K562 (cell line): ENCODE results near the gene SPATA45. TPM values are rescaled to one million over a fixed set of nuclear protein-coding genes. Genes with fewer than 3 reads are reported as not detected.

Experiments
- CGGBP1 ChIP-seq: fragments of 250-450 bp; sonication (Bioruptor Pico); IDR thresholded peaks from 2 replicates; pipeline ENCODE4 v1.9.0; 2021; ENCODE audit warnings: mild to moderate bottlenecking
- CHCHD3 ChIP-seq: fragments of 250-450 bp; sonication (Bioruptor Pico); IDR thresholded peaks from 2 replicates; pipeline ENCODE4 v2.1.2; 2022; ENCODE audit warnings: mild to moderate bottlenecking
- CREM ChIP-seq: IDR thresholded peaks from 2 replicates; pipeline ENCODE4 v1.6.1; 2014; ENCODE audit warnings: antibody characterized with exemption, low read depth
- DIDO1 ChIP-seq: fragments of 450-650 bp; IDR thresholded peaks from 2 replicates; pipeline ENCODE4 v1.6.1; 2016; ENCODE audit warnings: low read depth, missing biosample characterization, missing genetic modification characterization
- DNMT1 ChIP-seq: fragments of 450-650 bp; IDR thresholded peaks from 2 replicates; pipeline ENCODE4 v1.6.1; 2016; ENCODE audit warnings: antibody characterized with exemption, mild to moderate bottlenecking
- E4F1 ChIP-seq: fragments of 250-450 bp; sonication (Bioruptor Pico); IDR thresholded peaks from 2 replicates; pipeline ENCODE4 v1.5.0; 2021; ENCODE audit warnings: mild to moderate bottlenecking, borderline replicate concordance
- GABPB1 ChIP-seq: sonication (generic); formaldehyde crosslinking; IDR thresholded peaks from 2 replicates; pipeline ENCODE4 v1.8.0; 2022; ENCODE audit warnings: mild to moderate bottlenecking, missing genetic modification reagents
- GATA2 ChIP-seq: sonication (generic); formaldehyde crosslinking; IDR thresholded peaks from 2 replicates; pipeline ENCODE4 v1.4.0; 2020; ENCODE audit warnings: mild to moderate bottlenecking, missing genetic modification reagents
- HMGN3 ChIP-seq: IDR thresholded peaks from 2 replicates; pipeline ENCODE4 v1.6.1; 2011; ENCODE audit warnings: borderline replicate concordance, low read depth, mild to moderate bottlenecking, mixed read lengths, low read length; ENCODE audit not compliant: insufficient read length; ENCODE audit errors: extremely low read depth
- JUN ChIP-seq, 2 experiments: sonication (generic) in 1 of 2; formaldehyde crosslinking in 1 of 2; IDR thresholded peaks; 2 replicates each; pipeline versions ENCODE4 v1.6.1 to v1.8.0; 2012 to 2022; ENCODE audit warnings: borderline replicate concordance in 2 of 2, mild to moderate bottlenecking in 2 of 2, improper control_type of control experiment in 1 of 2, low read depth in 1 of 2, low read length in 1 of 2, missing genetic modification reagents in 1 of 2
- KDM4B ChIP-seq, 2 experiments: fragments of 450-650 bp in 1 of 2; sonication (generic) in 1 of 2; IDR thresholded peaks; 2 replicates each; pipeline ENCODE4 v1.6.1; 2016 to 2017; ENCODE audit warnings: borderline replicate concordance in 2 of 2, antibody characterized with exemption in 1 of 2, low read depth in 1 of 2, mild to moderate bottlenecking in 1 of 2
- MEIS2 ChIP-seq: fragments of 450-650 bp; IDR thresholded peaks from 2 replicates; pipeline ENCODE4 v1.6.1; 2014; ENCODE audit warnings: mild to moderate bottlenecking; ENCODE audit not compliant: partially characterized antibody
- NCOA4 ChIP-seq: fragments of 450-650 bp; IDR thresholded peaks from 2 replicates; pipeline ENCODE4 v1.6.1; 2018; ENCODE audit warnings: mild to moderate bottlenecking; ENCODE audit not compliant: partially characterized antibody
- NCOA6 ChIP-seq: fragments of 450-650 bp; IDR thresholded peaks from 2 replicates; pipeline ENCODE4 v1.6.1; 2017; ENCODE audit warnings: mild to moderate bottlenecking
- RNF2 ChIP-seq: sonication (generic); IDR thresholded peaks from 2 replicates; pipeline ENCODE4 v1.6.1; 2016
- SNRNP70 ChIP-seq: fragments of 200-400 bp; formaldehyde crosslinking; optimal IDR thresholded peaks from 2 replicates; pipeline ENCODE3; 2017; ENCODE audit warnings: low read depth, low read length
- TBP ChIP-seq: optimal IDR thresholded peaks from 2 replicates; pipeline ENCODE3; 2011; ENCODE audit warnings: low read depth, low read length, improper control_type of control experiment
- USF1 ChIP-seq: sonication (generic); formaldehyde crosslinking; IDR thresholded peaks from 2 replicates; pipeline ENCODE4 v1.9.0; 2022; ENCODE audit warnings: mild to moderate bottlenecking, missing genetic modification reagents
- ZFP36 ChIP-seq: fragments of 150-350 bp; IDR thresholded peaks from 2 replicates; pipeline ENCODE4 v1.6.1; 2018; ENCODE audit warnings: low read length, low read depth; ENCODE audit not compliant: partially characterized antibody
- ZNF263 ChIP-seq: sonication (generic); formaldehyde crosslinking; IDR thresholded peaks from 2 replicates; pipeline ENCODE4 v1.8.0; 2022; ENCODE audit warnings: mild to moderate bottlenecking, missing genetic modification reagents, borderline replicate concordance
- ZNF717 ChIP-seq: fragments of 250-450 bp; sonication (Bioruptor Pico); IDR thresholded peaks from 2 replicates; pipeline ENCODE4 v1.5.0; 2021
- ZNF740 ChIP-seq, 3 experiments: fragments of 200-800 bp in 1 of 3; sonication (Bioruptor generic) in 1 of 3; sonication (generic) in 1 of 3; formaldehyde crosslinking in 1 of 3; IDR thresholded peaks; 2 replicates each; pipeline versions ENCODE4 v1.6.1 to v1.8.0; 2016 to 2022; ENCODE audit warnings: mild to moderate bottlenecking in 2 of 3, missing compliant biosample characterization in 2 of 3, missing genetic modification characterization in 2 of 3, missing genetic modification reagents in 1 of 3
- polyA plus RNA-seq, 8 experiments: library from polyadenylated mRNA; depleted of rRNA in 4 of 8; stranded (reverse) in 5 of 8; unstranded in 3 of 8; fragments of >200 nt; fragmentation: Nextera tagmentation in 2 of 8; fragmentation: Illumina TruSeq in 1 of 8; extraction: Ambion mirVana in 2 of 8; extraction: Trizol in 1 of 8; gene quantifications; 2 replicates each; pipeline versions ENCODE4 v1.2.1 to v1.2.3, GENCODE V29; 2011 to 2014; ENCODE audit warnings: inconsistent platforms in 1 of 8, missing spikeins in 1 of 8
- total RNA-seq, 7 experiments: library from RNA; depleted of rRNA in 6 of 7; stranded (reverse); fragments of >200 nt in 6 of 7; fragmentation: Illumina TruSeq in 2 of 7; extraction: Trizol in 2 of 7; gene quantifications; 2 replicates each; pipeline versions ENCODE4 v1.2.1 to v1.2.3, GENCODE V29; 2011 to 2021; ENCODE audit warnings: low replicate concordance in 1 of 7

SPATA45 gene
- total and polyA plus RNA-seq, 9 of the 15 experiments (the other 6 are each of a cell fraction or from before 2014, with no cell fraction given), result 0.18 TPM; not detected in 8

GRCh38 chr1:212791676-212792395 is 55.6 kb downstream of the SPATA45 start, which contains the start of the genes NSL1 and TATDN3 (continued):
- TF ChIP-seq ZNF740 (CRISPR knock-in tag; IDR thresholded peaks at IDR 0.05), result peak; percentile 54; the same call in 1 of the 2 replicates
- TF ChIP-seq ZNF740 (tag; IDR thresholded peaks at IDR 0.05), result no peak
- no peak for TF ChIP-seq GATA2 (CRISPR knock-in tag)
- TF ChIP-seq HMGN3, result peak; percentile 98
- TF ChIP-seq GABPB1 (CRISPR knock-in tag), result peak; percentile 100
- peak in 1 of 2 experiments; percentile 97; a peak in 1 of 4 replicates for TF ChIP-seq KDM4B (IDR thresholded peaks at IDR 0.05; ENCODE audit: borderline replicate concordance in 2 of 2, low read depth in 1 of 2)
- TF ChIP-seq CHCHD3 (CRISPR knock-in tag), result peak; percentile 53; the same call in 1 of the 2 replicates
- TF ChIP-seq MEIS2, result peak; percentile 25
- TF ChIP-seq ZFP36, result peak; percentile 57
- no peak for TF ChIP-seq DNMT1
- peak; percentile 89 for TF ChIP-seq CREM
- no peak for TF ChIP-seq NCOA6
- no peak for TF ChIP-seq ZNF717 (CRISPR knock-in tag)
- no peak for TF ChIP-seq NCOA4
- peak; percentile 44 for TF ChIP-seq USF1 (CRISPR knock-in tag)
- TF ChIP-seq TBP, result peak; percentile 99
- TF ChIP-seq RNF2, result peak; percentile 94
- no peak for TF ChIP-seq E4F1 (CRISPR knock-in tag)
- TF ChIP-seq JUN (IDR thresholded peaks at IDR 0.05; ENCODE audit: borderline replicate concordance, low read depth, low read length), result peak; percentile 71; the same call in 1 of the 2 replicates
- 0 out of 2 replicates have a peak, but pooled peaks have one; percentile 75 for TF ChIP-seq JUN (CRISPR knock-in tag; IDR thresholded peaks at IDR 0.05; ENCODE audit: borderline replicate concordance)
- TF ChIP-seq DIDO1 (tag), result peak; percentile 96
- peak; percentile 66; the same call in 1 of the 2 replicates for TF ChIP-seq ZNF263 (CRISPR knock-in tag)
- TF ChIP-seq SNRNP70, result peak; percentile 53
- peak; percentile 93 for TF ChIP-seq CGGBP1 (CRISPR knock-in tag)
